HG02610 (cell line): Measurements from ENCODE around the gene ZNF440.

ENCODE experiments used
- ATAC-seq: cut with Tn5 transposase; IDR thresholded peaks from one replicate; pipeline ENCODE4 v1.9.1; 2021; ENCODE audit warnings: mild to moderate bottlenecking, moderate library complexity; ENCODE audit not compliant: unreplicated experiment

ZNF440 gene

DNA sequence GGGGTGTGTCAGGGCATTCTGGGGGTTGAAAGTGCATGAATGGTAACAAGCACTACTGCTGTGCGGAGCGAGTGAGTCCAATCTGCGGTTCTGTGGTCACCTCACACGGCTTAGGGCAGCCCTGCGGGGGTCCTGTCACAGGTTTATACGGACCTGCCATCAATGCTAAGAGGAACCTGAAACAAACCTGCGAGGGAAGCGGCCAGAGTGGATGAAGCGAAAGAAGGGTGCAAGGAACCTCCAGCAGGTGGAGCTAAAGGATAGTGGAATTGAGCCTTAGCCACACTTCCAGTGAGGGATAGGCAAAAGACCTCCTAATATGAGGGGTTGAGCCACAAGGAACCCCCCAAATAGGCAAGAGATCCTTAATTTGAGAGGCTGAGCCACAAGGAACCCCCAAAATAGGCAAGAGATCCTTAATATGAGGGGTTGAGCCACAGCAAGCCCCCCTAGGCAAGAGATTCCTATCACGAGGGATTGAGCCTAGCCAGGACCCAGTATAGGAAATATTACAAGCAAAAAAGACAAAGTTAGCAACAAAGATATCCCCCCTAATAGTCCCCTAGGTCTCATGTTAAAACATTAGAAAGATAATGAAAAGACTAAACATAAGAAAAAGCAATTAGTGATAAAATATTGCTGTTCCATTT, 67.2 kb downstream of the ZNF440 start:
- ATAC-seq: no peak

DNA sequence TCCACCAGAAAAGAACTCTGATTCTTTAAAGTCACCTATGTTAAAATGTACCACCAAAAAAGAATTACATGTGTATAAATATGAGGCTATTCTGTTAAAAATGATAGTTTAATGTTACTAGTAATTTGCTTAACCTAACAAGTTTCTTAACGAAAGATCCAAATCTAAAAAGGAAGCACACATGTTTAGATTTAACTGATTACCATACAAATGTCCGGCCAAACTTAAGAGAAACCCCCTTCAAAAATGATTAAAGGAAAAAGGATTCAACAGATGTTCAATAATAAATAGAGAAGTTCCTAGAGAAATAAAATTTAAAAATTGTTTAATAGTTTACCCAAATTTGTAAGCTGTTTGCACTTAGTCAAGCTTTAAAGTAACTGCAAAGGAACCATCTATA, 68.5 kb downstream of the ZNF440 start:
- ATAC-seq: no peak
